ENCODE measurements around the gene KDM4B. TPM values are rescaled to one million over a fixed set of nuclear protein-coding genes. Genes with fewer than 3 reads are reported as not detected.

The KDM4B gene
- total and polyA plus RNA-seq, 4 donors, result 3.2 to 19.7 (median 12.9) TPM

DNA sequence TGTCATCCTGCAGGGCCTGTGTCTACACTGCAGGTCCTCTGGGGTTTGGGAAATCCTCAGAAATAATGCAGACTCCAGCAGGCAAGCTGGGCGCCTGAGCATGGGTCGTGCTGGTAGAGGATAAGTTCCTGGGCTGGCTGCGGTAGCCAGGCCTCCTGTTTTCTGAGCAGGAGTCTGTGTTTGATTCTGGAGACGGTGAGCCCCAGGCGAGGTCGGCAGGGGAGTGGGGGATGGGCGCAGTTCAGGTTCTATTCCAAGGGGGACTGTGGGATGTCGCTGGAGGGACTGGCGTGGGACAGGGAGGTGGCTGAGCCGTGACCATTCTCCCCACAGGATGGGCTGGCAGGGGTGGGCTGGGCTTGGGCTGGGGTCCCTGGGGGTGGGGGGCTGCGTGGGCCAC lies 154.7 kb downstream of the KDM4B start (continued):
- TF ChIP-seq ZBTB33 (IDR thresholded peaks at IDR 0.05), result no peak
- TF ChIP-seq GABPA (IDR thresholded peaks at IDR 0.05 in 1 of 2, conservative IDR thresholded peaks at IDR 0.05 in 1 of 2), result no peak
- TF ChIP-seq, protein P1, sequence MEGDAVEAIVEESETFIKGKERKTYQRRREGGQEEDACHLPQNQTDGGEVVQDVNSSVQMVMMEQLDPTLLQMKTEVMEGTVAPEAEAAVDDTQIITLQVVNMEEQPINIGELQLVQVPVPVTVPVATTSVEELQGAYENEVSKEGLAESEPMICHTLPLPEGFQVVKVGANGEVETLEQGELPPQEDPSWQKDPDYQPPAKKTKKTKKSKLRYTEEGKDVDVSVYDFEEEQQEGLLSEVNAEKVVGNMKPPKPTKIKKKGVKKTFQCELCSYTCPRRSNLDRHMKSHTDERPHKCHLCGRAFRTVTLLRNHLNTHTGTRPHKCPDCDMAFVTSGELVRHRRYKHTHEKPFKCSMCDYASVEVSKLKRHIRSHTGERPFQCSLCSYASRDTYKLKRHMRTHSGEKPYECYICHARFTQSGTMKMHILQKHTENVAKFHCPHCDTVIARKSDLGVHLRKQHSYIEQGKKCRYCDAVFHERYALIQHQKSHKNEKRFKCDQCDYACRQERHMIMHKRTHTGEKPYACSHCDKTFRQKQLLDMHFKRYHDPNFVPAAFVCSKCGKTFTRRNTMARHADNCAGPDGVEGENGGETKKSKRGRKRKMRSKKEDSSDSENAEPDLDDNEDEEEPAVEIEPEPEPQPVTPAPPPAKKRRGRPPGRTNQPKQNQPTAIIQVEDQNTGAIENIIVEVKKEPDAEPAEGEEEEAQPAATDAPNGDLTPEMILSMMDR (IDR thresholded peaks at IDR 0.05; ENCODE audit: low read depth, low read length, missing input control), result no peak
- TF ChIP-seq FOXA1 (IDR thresholded peaks at IDR 0.05), result no peak
- TF ChIP-seq YY1 (IDR thresholded peaks at IDR 0.05), result no peak

- Histone ChIP-seq H3K27ac (ENCODE audit: low read depth in 1 of 2, low read length in 2 of 2) (no peak overlapping the region), H3K9me3 (ENCODE audit: control insufficient read depth in 4 of 4, low read length in 3 of 4) (no peaks in the 10 kb centered on the region), H3K36me3 (ENCODE audit: control insufficient read depth in 4 of 4, insufficient read depth in 3 of 4, low read depth in 1 of 4, low read length in 3 of 4) (peaks cover 3 to 25% (median 8%) of the 10 kb centered on the region in 4 donors), H3K4me3 (ENCODE audit: low read depth in 1 of 3, low read length in 3 of 3) (no peak overlapping the region), H3K9ac (ENCODE audit: low read depth in 1 of 2, low read length in 2 of 2) (no peak overlapping the region), H3K4me1 (ENCODE audit: control insufficient read depth in 4 of 4, insufficient read depth in 4 of 4, low read length in 3 of 4) (peaks cover 0 to 15% (median 1%) of the 10 kb centered on the region in 4 donors), H3K27me3 (ENCODE audit: control insufficient read depth in 4 of 4, insufficient read depth in 4 of 4, low read length in 3 of 4) (no peaks in the 10 kb centered on the region)
- no peak for DNase-seq (ENCODE audit: low spot score)
- TF ChIP-seq EGR1 (IDR thresholded peaks at IDR 0.05; ENCODE audit: low read depth in 2 of 2) (no peak), ATF3 (IDR thresholded peaks at IDR 0.05) (no peak), HNF4G (IDR thresholded peaks at IDR 0.05) (no peak), TAF1 (conservative IDR thresholded peaks at IDR 0.05) (no peak), RAD21 (IDR thresholded peaks at IDR 0.05) (no peak), HNF4A (conservative IDR thresholded peaks at IDR 0.05) (no peak), NR2F2 (IDR thresholded peaks at IDR 0.05) (no peak), REST (IDR thresholded peaks at IDR 0.05) (no peak), ZBTB33 (IDR thresholded peaks at IDR 0.05) (no peak), SP1 (IDR thresholded peaks at IDR 0.05) (no peak), RXRA (IDR thresholded peaks at IDR 0.05) (no peak), JUND (IDR thresholded peaks at IDR 0.05) (no peak), GABPA (IDR thresholded peaks at IDR 0.05 in 1 of 2, conservative IDR thresholded peaks at IDR 0.05 in 1 of 2) (no peak), FOXA1 (IDR thresholded peaks at IDR 0.05) (no peak), YY1 (IDR thresholded peaks at IDR 0.05) (no peak)
- TF ChIP-seq, protein P1 (IDR thresholded peaks at IDR 0.05; ENCODE audit: low read depth, low read length, missing input control), result no peak
- 94% methylated on average over 21 of the region's 21 CpGs for WGBS
Observed at GRCh38 chr19:5124111-5124855, 155.4 kb downstream of the KDM4B start.
